Ovary (tissue), 3 donors: ENCODE data around the gene CNDP1.

Source experiments
- CTCF ChIP-seq, 3 donors: fragments of 450-650 bp in 2 of 3; fragments of 200-600 bp in 1 of 3; IDR thresholded peaks; one replicate each; pipeline versions ENCODE4 v1.5.1 to v1.8.0; 2016 to 2022; ENCODE audit warnings: antibody characterized with exemption in 3 of 3, mild to moderate bottlenecking in 1 of 3
- EP300 ChIP-seq: sonication (generic); formaldehyde crosslinking; IDR thresholded peaks from one replicate; pipeline ENCODE4 v1.6.1; 2017; ENCODE audit warnings: antibody characterized with exemption
- POLR2A ChIP-seq: fragments of 450-650 bp; IDR thresholded peaks from one replicate; pipeline ENCODE4 v1.6.1; 2017; ENCODE audit warnings: antibody characterized with exemption, mild to moderate bottlenecking, moderate library complexity
- donor health status: DM: no; HTN: no; CAD: no.

GRCh38 chr18:74499633-74500032 lies 34.7 kb upstream of the CNDP1 start:
- TF ChIP-seq CTCF (IDR thresholded peaks at IDR 0.05) (no peak), POLR2A (no peak), EP300 (no peak)
